ENCODE data around the gene KCNMB1. TPM values are rescaled to one million over a fixed set of nuclear protein-coding genes. Genes with fewer than 3 reads are reported as not detected.

Gene KCNMB1
- polyA plus RNA-seq, 1 donor from 2014 or later = not detected

GRCh38 chr5:170386743-170387395 is 2.3 kb downstream of the KCNMB1 start:
- Histone ChIP-seq H3K27me3 (ENCODE audit: insufficient read depth, low read depth, low read length) (no peaks in the 10 kb centered on the region), H4K20me1 (ENCODE audit: insufficient read depth) (no peaks in the 10 kb centered on the region), H3K9me3 (ENCODE audit: low read length) (no peaks in the 10 kb centered on the region), H3K36me3 (ENCODE audit: insufficient read depth, low read length) (no peaks in the 10 kb centered on the region), H3K27ac (ENCODE audit: low read length) (no peak overlapping the region), H3K4me2 (ENCODE audit: low read length) (no peak overlapping the region), H3F3A (ENCODE audit: insufficient read depth, low read length, poor library complexity, severe bottlenecking) (no peaks in the 10 kb centered on the region), H3K9ac (ENCODE audit: low read length) (no peak overlapping the region), H3K4me3 (ENCODE audit: low read length) (no peak overlapping the region), H2AFZ (ENCODE audit: low read depth, low read length) (no peak overlapping the region), H3K79me2 (replicated peaks; ENCODE audit: insufficient read depth, low read length) (no peaks in the 10 kb centered on the region), H3K9me2 (ENCODE audit: insufficient read depth, low read length) (no peaks in the 10 kb centered on the region)
- no peak for TF ChIP-seq RAD21 (conservative IDR thresholded peaks at IDR 0.05)
- TF ChIP-seq REST (IDR thresholded peaks at IDR 0.05; ENCODE audit: borderline replicate concordance) = no peak
- no peak for TF ChIP-seq TAF1 (IDR thresholded peaks at IDR 0.05; ENCODE audit: low read depth)
- TF ChIP-seq EP300 (conservative IDR thresholded peaks at IDR 0.05; ENCODE audit: poor library complexity, severe bottlenecking) = no peak
- no peak for TF ChIP-seq CTCF (IDR thresholded peaks at IDR 0.05; ENCODE audit: poor library complexity, severe bottlenecking)
- TF ChIP-seq POLR2AphosphoS5 (IDR thresholded peaks at IDR 0.05) = no peak
- no peak for TF ChIP-seq SMC3 (conservative IDR thresholded peaks at IDR 0.05; ENCODE audit: poor library complexity)
- TF ChIP-seq EZH2 (IDR thresholded peaks at IDR 0.05; ENCODE audit: borderline replicate concordance, insufficient read depth, low read length, poor library complexity, severe bottlenecking) = no peak
- no peak for TF ChIP-seq MXI1 (conservative IDR thresholded peaks at IDR 0.05; ENCODE audit: poor library complexity, severe bottlenecking)

DNA sequence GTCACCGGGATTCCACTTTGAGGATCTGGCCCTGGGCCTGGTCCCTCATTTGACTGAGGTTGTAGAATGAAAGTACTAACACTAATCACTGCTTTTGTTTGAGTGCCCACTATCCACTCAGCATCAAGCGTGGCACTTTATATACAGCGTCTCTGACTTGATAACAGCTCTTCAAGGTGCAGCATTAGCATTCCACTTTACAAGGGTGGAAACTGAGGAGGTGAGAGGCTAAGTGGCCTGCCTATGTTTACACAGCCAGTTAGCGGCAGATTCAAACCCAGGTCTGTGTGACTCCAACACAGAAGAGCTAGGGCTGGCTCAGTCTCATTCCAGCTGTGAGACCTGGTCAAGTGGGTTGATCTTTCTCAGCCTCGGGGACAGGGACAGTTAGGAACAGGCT is 5.9 kb downstream of the KCNMB1 start:
- Histone ChIP-seq H2AFZ (ENCODE audit: low read depth, low read length) (no peak overlapping the region), H3K27me3 (ENCODE audit: insufficient read depth, low read depth, low read length) (no peaks in the 10 kb centered on the region), H3K9me2 (ENCODE audit: insufficient read depth, low read length) (no peaks in the 10 kb centered on the region), H3K4me3 (ENCODE audit: low read length) (no peak overlapping the region), H3K79me2 (replicated peaks; ENCODE audit: insufficient read depth, low read length) (no peaks in the 10 kb centered on the region), H3K27ac (ENCODE audit: low read length) (no peak overlapping the region), H3K36me3 (ENCODE audit: insufficient read depth, low read length) (no peaks in the 10 kb centered on the region), H3K4me2 (ENCODE audit: low read length) (no peak overlapping the region), H4K20me1 (ENCODE audit: insufficient read depth) (no peaks in the 10 kb centered on the region), H3K9me3 (ENCODE audit: low read length) (no peaks in the 10 kb centered on the region), H3K9ac (ENCODE audit: low read length) (no peak overlapping the region), H3F3A (ENCODE audit: insufficient read depth, low read length, poor library complexity, severe bottlenecking) (no peaks in the 10 kb centered on the region)
- TF ChIP-seq TAF1 (IDR thresholded peaks at IDR 0.05; ENCODE audit: low read depth) = no peak
- TF ChIP-seq EP300 (conservative IDR thresholded peaks at IDR 0.05; ENCODE audit: poor library complexity, severe bottlenecking) = no peak
- no peak for TF ChIP-seq CTCF (IDR thresholded peaks at IDR 0.05; ENCODE audit: poor library complexity, severe bottlenecking)
- TF ChIP-seq MXI1 (conservative IDR thresholded peaks at IDR 0.05; ENCODE audit: poor library complexity, severe bottlenecking) = no peak
- no peak for TF ChIP-seq SMC3 (conservative IDR thresholded peaks at IDR 0.05; ENCODE audit: poor library complexity)
- no peak for TF ChIP-seq REST (IDR thresholded peaks at IDR 0.05; ENCODE audit: borderline replicate concordance)
- TF ChIP-seq EZH2 (IDR thresholded peaks at IDR 0.05; ENCODE audit: borderline replicate concordance, insufficient read depth, low read length, poor library complexity, severe bottlenecking) = no peak
- no peak for TF ChIP-seq POLR2AphosphoS5 (IDR thresholded peaks at IDR 0.05)
- no peak for TF ChIP-seq RAD21 (conservative IDR thresholded peaks at IDR 0.05)
